Astrocyte of the hippocampus (primary cell): Measurements from ENCODE around the gene CDSN.

Source experiments
- DNase-seq: peaks from one replicate; pipeline ENCODE4 v3.0.0; 2011; ENCODE audit warnings: low read depth, low spot score

Gene CDSN

DNA sequence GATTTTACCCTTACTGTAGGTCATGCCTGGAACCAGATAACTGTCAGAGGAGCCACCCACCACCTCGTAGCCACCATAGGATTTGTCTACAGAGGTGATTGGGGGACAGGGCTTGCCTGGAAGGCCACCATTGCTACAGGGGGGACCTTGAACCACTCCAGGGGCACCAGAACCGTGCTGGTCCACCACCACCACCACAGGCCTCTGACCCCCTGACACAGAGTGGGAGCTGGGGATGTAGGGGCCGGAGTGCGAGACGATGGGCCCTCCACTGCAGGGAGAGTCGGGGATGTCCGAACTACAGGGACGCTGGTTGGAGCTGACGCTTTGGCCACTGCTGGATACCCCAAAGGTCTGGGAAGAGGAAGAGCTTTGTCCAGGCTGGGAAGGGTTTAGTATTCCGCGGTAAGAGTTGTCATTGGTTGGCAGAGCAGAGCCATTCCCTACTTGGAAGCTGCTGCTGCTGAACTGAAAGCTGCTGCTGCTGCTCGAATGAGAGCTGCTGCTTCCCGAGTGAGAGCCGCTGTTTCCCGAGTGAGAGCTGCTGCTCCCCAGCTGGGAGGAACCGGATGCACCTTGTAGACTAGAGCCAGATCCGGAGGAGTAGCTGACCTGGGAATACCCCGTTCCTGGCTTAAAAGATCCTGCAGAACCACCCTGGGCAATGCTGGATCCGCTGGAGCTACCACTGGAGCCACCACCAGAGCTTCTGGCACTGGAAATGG is 3.4 kb downstream of the CDSN start:
- DNase-seq, result no peak

DNA sequence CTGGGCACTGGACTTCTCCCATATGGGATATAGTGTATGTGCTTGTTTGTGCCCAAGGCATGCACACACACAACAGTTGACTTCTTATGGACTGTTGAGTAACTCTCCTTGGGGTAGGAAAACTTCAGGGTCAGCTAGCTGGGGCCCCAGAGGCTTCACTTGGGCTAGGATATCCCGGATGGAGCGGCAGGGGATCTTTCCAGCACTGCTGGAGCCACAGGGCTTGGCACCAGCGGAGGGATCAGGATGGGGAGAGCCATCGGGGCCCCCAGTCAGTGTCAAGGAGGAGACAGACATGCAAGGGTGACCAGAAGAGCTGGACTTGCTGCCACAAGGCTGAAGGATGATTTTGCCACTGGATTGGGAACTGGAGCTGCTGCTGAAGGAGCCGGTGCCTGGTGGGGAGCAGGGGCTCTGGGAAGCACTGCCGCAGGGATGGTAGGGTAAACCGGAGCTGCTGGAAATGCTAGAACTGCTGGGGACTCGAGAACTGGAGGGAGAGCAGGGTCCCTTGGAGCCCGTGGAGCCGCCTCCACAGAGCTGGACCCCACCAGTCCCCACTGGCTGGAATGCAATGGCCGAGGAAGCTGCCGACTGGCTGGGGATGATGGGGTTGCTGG is 4.2 kb downstream of the CDSN start:
- no peak for DNase-seq

DNA sequence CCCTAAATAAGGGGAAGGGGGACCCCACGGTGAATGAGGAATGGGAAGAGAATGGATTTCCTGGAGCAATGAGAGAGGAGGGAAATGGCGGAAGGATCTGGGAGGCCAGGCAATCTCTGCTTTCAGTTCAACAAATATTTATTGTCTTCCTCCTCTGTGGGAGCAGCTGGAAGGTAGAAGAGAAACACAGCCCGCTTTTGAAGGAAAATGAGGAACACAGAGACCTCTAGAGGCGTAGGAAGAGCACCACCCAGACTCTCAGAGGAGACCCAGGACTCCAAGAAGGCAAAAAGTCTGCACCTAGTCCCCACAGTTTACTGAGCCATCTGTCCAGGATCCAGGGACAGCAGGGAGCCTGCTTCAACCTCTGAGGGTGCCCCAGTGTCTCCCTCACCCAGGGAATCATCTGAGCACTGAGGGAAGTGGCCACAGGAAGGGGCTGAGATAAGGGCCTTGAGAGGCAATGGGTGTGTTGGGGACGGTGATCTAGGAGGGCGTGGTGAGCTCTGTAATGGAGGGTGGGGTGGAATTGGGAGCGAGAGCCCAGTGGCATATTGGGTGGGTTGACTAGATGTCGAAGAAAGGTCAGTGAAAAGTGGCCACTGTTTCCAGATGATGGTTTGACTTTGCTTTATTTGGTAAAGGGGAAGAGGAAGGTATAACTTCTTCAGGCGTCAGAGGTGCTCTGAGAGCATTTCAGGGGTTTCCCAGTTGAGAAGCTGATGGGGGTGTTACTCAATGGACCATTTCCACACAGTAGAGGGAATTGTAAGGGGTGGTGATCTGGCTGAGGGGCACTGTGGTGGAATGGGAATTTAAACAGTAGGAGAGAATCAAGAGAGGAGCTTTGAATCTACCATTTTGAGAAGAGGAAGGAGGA is 5.0 kb downstream of the CDSN start:
- DNase-seq, result peak; percentile 69

DNA sequence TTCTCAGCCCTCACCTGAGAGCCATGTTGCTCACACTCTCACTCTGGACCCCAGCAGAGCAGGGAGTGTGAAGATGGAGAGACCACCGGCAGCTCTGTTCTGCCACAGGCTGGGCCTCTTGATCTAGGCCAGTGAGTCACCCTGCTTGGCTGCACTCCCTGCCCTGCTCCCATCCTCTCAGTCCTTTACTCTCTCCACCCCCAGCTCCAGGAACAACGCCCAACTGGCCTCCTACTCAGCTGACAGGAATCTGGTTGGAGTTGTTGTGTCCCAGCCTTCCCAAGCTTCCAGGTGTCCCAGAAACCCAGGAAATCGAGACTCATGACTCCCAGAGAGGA is 5.7 kb downstream of the CDSN start, which contains the start of gene PSORS1C1:
Gene PSORS1C1, plus strand, starts transcription at position 260 of the 338 bp plus-strand sequence. CDS start 14,833 bp downstream, outside the sequence.
- peak; percentile 96 for DNase-seq

DNA sequence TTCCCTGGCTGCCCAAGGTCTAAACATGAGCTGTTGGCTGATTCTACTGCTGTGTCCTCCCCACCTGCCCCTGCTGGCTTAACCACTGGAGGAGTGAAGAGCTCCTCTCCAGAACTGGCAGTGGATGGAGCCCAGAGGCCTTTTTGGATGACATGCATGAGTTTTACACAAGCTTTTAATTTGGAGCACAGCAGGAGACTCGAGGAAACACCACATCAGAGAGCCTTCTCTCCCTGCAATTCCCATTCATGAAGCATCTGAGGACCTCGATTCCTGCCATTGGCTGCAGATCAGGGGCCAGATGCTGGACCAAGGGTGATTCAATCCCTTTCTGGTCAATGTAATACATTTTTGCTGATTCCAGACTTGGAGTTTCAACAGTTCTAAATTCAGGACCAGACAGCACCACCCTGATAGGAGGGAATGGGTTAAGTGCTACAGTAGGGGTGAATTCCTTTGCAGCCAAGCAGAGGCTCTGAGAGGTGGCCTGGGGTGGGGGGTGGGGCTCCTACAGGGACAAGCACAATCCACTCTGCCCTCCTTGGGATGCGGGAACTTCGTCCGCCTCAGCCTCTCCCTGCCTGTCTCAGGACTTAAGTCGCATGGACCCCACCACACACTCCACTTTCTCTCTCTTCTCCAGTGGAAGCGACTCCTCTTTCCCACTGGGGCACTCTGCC is 6.2 kb downstream of the CDSN start:
- DNase-seq, result peak; percentile 56

DNA sequence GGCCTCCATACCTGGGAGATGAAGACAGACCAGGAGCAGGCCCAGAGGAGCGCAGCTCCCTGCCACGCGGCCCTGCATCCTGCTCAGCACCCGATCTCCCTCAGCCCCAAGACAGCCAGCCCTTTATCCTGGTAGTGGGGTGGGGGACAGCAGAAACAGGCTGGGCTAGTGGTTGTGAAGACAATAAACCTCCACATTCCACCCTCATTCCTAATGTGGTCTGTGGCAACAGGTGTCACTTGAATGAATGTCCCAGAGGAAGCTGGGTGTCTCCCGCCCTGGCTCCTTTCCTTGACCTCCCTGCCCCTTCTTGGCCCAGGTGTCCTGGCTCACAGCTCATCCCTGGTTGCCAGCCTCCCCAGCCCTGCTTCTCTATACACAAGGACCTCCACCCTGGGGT is 7.8 kb downstream of the CDSN start, which contains the start of gene C6orf15:
Gene C6orf15, minus strand, starts transcription at position 98 of the 400 bp plus-strand sequence. Its CDS starts 20 bp downstream, at position 78.
- no peak for DNase-seq

DNA sequence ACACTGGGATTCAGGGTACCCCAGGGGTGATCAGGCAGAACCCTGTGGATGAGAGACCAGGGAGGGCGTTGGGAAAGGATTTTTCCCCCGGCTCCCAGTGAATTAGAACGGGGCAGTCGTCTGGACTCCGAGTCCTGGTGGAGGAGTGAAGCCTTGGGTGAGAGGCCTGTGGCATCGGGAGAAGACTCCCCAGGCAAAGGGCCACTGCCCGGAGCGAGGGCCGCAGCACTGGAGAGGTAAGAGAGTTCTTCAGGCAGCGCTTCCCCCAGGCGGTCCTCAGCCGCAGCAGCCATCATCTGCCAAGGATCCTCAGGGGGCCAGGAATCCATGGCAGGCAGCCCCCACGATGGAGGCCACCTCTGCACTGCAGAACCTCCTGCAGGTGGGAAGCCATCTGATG is 8.5 kb downstream of the CDSN start:
- no peak for DNase-seq

DNA sequence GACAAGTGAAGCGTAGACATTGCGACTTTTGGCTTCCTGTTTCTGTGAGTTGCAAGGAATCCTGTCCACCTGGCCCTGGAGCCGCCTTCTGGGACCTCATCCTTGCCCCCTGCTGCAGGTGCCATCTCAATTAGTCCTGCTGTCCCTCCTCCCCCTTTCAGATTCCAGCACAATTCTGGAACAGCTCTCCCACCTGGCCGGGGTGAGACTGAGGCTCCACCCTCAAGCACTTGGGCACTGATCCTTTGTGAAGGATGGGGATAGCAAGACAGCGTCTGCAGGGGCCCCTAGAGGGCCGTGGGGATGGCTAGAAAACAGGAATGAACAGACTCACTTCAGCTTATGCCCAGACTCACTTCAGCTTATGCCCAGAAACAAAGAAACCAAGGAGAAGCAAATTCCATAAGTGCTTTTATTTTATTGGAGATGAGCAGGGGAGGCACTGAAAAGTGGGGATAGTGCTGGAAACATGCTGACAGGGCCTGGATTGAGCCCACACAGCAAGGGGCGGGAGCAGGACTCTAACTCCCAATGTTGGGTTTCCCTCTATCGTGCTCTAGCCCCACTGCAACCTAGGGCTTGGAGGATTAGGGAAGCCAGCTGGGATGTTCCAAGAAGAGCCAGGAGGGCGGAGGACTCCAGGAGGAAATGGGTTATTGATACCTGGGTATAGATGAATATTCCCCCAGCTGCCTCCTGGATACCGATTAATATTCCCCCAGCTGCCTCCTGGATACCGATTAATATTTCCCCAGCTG is 9.2 kb downstream of the CDSN start:
- DNase-seq, result no peak

DNA sequence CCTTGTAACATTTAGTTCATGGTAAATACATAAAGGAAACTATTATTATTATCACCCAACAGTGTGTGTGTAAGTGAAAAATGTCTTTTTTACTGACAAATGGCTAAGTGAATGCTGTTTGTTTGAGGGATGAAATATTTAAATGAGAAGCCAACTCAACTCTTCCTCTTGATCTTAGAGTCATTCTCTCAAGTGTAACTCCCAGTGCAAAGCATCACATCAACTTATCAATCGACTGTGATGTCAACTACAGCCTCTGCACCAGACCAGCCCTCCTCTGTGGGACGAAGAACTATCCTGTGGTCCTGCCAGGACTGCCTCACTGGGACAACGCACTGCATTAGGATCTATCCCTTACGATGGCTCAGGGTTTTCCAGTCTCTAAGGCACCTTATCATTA is 13.2 kb downstream of the CDSN start:
- no peak for DNase-seq

DNA sequence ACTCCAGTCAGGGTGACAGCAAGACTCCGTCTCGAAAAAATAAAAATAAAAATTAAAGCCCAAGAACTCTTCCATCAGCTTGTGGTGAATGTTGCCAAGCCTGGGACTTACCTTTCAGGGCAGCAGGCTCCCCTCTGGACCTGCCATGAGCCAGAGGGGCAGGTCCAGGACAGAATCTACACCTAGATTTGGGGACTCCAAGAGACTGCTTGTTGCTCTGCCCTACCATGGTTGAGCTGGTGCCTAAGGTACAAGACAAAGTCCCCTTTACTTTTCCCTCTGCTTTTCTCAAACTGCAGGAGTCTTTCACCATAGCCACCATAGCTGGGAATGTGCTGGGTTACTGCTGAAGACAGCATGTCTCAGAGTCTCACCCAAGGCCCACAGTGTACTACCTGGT is 17.1 kb downstream of the CDSN start:
- DNase-seq, result no peak

DNA sequence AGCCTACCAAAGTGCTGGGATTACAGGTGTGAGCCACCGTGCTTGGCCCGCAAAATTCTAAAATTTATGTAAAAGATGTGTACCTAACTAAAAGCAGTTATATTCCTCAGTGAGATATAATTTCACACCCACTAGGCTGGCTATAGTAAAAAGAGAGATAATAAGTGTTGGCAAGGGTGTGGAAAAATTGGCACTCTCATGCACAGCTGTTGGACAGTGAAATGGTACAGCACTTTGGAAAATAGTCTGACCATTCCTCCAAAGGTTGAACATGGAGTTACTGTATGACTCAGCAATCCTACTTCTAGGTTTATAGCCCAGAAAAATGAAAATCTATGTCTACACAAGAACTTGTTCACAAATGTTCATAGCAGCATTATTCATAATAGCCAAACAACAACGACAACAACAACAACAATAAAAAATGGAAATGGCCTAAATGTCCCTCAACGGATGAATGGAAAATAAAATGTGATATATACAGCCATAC is 21.8 kb downstream of the CDSN start:
- DNase-seq, result no peak

DNA sequence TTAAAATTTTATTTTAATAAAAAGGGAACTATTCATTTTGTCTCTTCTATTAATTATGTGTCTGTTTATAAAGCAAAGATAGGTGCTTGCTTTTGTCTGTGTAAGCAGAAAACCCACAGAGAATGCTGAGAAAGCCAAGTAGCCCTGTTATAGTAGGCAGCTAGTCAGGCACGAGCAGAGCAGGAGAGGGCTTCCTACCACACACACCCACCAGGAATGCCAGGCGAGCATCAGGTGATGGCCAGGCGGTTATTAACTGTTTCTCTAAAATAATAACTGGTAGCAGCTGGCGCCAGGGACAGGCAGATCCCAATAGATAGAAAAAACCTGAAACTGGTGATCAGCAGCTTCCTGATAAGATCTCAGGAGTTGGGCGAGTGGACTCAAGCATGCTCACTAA is 23.6 kb downstream of the CDSN start:
- no peak for DNase-seq

DNA sequence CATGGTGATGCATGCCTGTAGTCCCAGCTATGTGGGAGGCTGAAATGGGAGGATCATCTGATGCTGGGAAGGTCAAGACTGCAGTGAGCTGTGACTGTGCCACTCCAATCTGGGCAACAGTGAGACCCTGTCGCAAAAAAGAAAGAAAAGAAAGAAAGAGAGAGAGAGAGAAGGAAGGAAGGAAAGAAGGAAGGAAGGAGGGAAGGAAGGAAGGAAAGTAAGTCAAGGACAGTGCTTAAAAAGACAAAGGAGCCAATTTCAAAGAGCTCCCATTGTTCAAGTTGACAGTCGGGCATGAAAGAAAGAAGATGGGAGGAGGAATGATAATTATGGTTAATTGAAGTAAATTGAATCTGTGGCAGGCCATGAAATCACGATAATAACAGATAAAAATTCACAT is 24.0 kb downstream of the CDSN start:
- no peak for DNase-seq

DNA sequence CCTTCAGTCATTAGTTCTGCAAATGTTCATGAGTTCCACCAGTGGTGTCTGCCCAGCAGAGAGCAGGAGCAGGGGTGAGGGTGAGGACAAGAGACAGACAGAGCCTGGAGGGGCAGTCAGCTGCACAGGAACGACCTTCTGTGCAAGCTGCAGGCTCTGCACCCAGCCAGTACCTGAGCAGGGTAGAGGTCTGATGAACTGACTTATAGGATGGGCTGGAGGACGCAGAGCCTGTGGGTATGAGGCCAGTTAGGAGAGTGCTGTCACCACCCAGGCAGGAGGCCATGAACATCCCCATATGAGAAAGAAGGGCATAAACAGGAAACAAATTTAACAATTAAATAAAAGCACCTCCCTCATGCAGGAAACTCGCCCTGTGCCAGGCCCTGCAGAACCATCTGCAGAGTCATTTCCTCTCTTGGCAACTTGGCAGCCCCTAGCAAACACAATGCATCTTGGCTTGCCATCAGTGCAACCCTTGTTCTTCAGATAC is 25.8 kb downstream of the CDSN start:
- DNase-seq, result no peak

DNA sequence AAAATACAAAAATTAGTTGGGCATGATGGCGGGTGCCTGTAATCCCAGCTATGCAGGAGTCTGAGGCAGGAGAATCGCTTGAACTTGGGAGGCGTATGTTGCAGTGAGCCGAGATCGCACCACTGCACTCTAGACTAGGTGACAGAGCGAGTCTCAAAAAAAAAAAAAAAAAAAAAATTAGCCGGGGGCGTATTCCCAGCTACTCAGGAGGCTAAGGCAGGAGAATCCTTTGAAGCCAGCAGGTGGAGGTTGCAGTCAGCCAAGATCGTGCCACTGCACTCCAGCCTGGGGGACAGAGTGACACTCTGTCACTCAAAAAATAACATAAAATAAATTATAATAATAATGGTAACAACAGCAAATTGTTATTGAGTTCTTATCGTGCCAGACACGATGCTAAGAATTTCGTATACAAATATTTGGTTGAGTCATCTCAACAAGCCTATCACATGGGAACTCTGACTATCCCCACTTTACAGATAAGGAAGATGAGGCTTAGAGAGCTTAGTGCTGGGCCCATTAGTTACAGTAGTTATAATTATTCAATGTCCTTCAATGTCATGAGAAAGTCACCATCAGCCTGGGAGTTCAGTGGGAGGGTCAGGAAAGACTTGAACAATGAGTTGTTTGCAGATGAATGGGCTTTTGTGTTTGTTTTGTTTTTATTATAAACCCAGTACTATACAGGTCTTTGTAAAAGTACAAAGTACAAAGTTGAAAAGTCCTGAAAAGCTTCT is 27.3 kb downstream of the CDSN start:
- DNase-seq, result no peak

DNA sequence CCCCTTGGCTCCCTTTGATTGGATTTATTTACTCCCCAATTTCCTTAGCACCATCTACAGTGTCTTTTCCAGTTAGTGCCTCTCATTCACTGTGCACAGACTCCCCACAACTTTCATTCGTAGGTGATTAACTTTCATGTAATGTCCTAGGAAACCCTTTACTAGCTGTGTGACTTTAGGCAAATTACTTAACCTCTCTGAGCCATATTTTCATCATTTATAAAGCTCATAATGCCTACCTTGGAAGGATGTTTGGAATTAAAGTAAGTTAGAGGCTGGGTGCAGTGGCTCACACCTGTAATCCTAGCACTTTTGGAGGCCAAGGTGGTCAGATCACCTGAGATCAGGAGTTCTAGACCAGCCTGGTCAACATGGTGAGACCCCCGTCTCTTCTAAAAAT is 28.0 kb downstream of the CDSN start:
- DNase-seq, result no peak

DNA sequence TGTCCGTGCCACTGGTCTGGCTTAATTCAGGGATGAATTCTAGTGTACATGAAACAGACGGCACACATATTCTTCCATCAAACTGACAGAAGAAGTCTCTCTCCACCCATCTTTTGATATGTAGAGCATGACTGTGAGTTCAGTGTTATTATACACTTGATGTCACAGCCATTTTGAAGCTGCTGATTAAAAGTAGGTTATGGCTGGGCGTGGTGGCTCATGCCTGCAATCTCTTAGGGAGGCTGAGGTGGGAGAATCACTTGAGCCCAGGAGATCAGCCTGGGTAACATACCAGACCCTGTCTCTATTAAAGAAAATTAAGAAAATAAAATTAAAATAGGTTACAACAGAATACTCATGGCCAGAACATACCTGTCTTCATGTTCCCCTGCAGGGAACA is 28.6 kb downstream of the CDSN start:
- no peak for DNase-seq

DNA sequence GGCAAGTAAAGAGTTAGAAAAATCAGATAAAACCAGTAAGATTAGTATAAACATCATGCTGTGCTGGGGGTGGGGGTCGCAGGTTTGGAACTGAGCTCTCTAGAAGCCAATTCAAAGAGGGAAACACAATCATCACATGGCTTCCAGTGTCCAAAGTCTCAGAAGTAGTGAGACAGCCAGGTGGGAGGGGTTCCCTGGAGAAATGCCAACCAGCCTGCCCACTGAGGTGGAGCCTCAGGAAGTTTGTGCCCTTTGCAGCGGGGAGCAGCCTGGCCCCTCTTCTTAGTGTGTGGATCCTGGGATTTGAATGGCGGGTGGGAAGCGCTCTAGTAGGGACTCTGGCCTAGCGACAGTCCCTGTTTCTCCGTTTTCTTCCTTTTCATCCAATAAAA is 29.3 kb downstream of the CDSN start:
- no peak for DNase-seq

DNA sequence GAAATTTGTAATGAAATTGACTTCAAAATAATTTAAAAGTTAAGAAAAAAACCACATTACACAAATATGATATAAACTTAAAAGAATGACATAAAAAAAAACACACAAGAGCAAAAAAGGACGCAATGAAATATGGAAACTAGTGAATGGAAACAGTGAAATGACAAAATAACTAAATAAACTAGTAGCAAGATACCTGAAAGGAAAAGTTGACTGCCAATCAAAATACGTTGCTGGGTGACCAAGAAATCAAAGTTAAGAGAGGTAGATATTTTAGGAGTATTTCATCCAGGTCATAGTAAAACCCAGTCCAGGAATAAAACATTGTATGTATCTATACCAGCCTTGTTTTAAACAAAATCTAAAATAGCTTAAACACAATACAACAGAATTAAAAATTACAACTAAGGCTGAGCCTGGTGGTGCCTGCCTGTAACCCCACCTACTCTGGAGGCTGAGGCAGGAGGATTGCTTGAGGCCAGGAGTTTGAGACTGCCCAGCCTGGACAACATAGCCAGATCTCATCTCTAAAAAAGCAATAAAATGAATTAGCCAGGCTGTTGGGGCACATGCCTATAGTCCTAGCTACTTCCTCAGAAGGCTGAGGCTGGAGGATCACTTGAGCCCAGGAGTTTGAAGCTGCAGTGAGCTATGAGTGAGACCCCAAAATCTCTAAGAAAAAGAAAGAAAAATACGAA is 29.8 kb downstream of the CDSN start:
- DNase-seq, result no peak
